Spleen (tissue), 11 donors: ENCODE results near the gene DPM3. TPM values are rescaled to one million over a fixed set of nuclear protein-coding genes. Genes with fewer than 3 reads are reported as not detected.
"Not testable (repeated sequence)": the region's sequence is repeated elsewhere in the genome, so short reads cannot be mapped to it uniquely, and the experiment has no call there.

Experiments
- DNase-seq: peaks from one replicate; pipeline ENCODE4 v3.0.0-alpha.2; 2020
- H3K27ac ChIP-seq, 8 donors: fragments of 200-600 bp; sonication (generic) in 7 of 8; 1 replicate in 4 of 8; 2 replicates in 4 of 8; pipeline versions ENCODE4 v1.5.0 to v1.8.0; 2016 to 2021; ENCODE audit warnings: inconsistent platforms in 4 of 8, mild to moderate bottlenecking in 4 of 8, moderate library complexity in 1 of 8
- H3K27me3 ChIP-seq, 7 donors: fragments of 200-600 bp; sonication (generic) in 6 of 7; replicated peaks in 1 of 7; 1 replicate in 4 of 7; 2 replicates in 3 of 7; pipeline versions ENCODE4 v1.5.0 to v1.8.0; 2016 to 2021; ENCODE audit warnings: inconsistent platforms in 3 of 7, mild to moderate bottlenecking in 1 of 7
- H3K36me3 ChIP-seq, 6 donors: fragments of 200-600 bp; sonication (generic) in 5 of 6; 1 replicate in 4 of 6; 2 replicates in 2 of 6; pipeline versions ENCODE4 v1.5.0 to v1.8.0; 2016 to 2021; ENCODE audit warnings: inconsistent platforms in 2 of 6
- H3K4me1 ChIP-seq, 6 donors: fragments of 200-600 bp; sonication (generic) in 5 of 6; 1 replicate in 3 of 6; 2 replicates in 3 of 6; pipeline versions ENCODE4 v1.5.0 to v1.8.0; 2016 to 2021; ENCODE audit warnings: inconsistent platforms in 3 of 6
- H3K4me3 ChIP-seq, 8 donors: fragments of 200-600 bp; sonication (generic) in 7 of 8; 1 replicate in 4 of 8; 2 replicates in 4 of 8; pipeline versions ENCODE4 v1.5.0 to v1.8.0; 2016 to 2021; ENCODE audit warnings: inconsistent platforms in 4 of 8, mild to moderate bottlenecking in 4 of 8, moderate library complexity in 2 of 8
- H3K9me3 ChIP-seq, 8 donors: fragments of 200-600 bp; sonication (generic) in 7 of 8; 1 replicate in 4 of 8; 2 replicates in 4 of 8; pipeline versions ENCODE4 v1.5.0 to v1.8.0; 2016 to 2021; ENCODE audit warnings: inconsistent platforms in 4 of 8
- CTCF ChIP-seq, 11 experiments: fragments of 200-600 bp in 7 of 11; fragments of 450-650 bp in 4 of 11; sonication (generic) in 4 of 11; IDR thresholded peaks in 8 of 11; conservative IDR thresholded peaks in 3 of 11; 1 replicate in 7 of 11; 2 replicates in 4 of 11; pipeline versions ENCODE4 v1.4.0 to v1.8.0; 2016 to 2021; ENCODE audit warnings: antibody characterized with exemption in 11 of 11, inconsistent platforms in 4 of 11, mild to moderate bottlenecking in 1 of 11
- POLR2A ChIP-seq, 3 donors: fragments of 450-650 bp; IDR thresholded peaks; one replicate each; pipeline ENCODE4 v1.5.1; 2017; ENCODE audit warnings: antibody characterized with exemption in 3 of 3, mild to moderate bottlenecking in 1 of 3
- POLR2AphosphoS5 ChIP-seq, 3 donors: sonication (generic); formaldehyde crosslinking; IDR thresholded peaks; one replicate each; pipeline ENCODE4 v1.5.1; 2017; ENCODE audit warnings: antibody characterized with exemption in 3 of 3
- WGBS, 5 donors: extraction: QIAGEN DNeasy Blood & Tissue Kit in 3 of 5; methylation state at CpG; one replicate each; pipeline versions ENCODE4 v1.1.5 to v1.1.7; 2013 to 2018; 5-methylcytosine and 5-hydroxymethylcytosine counted together
- intact Hi-C: fragments of 100-400 bp; cut with DNase I; formaldehyde crosslinking; loops from one replicate; pipeline ENCODE4 v1.15.0; 2023; ENCODE audit warnings: low total_unique reads
- polyA plus RNA-seq, 3 donors: library from polyadenylated mRNA; stranded (reverse); fragments of 200-250 nt; gene quantifications; one replicate each; pipeline ENCODE4 v1.2.1, GENCODE V29; 2013
- total RNA-seq, 7 donors: library from RNA; depleted of rRNA in 3 of 7; stranded (reverse); fragments of >200 nt in 3 of 7; fragmentation: NEBNext Ultra II Directional in 4 of 7; extraction: Animal tissue kit (Norgen Biotek cat#: 25700) in 4 of 7; gene quantifications; one replicate each; pipeline versions ENCODE4 v1.1.0 to v1.2.1, GENCODE V29; 2016 to 2021
- donor health status: healthy with polysubstance abuse.
- donor health status: DM: no; HTN: no; CAD: no; lungs with moderate emphysema.
- donor health status: DM: no; HTN: no; CAD: no.
- donor health status: Bipolar disorder and iron deficiency.
- donor health status: healthy.
- donor health status: DM: no; HTN: no; CAD: no.
- donor health status: DM: yes; HTN: yes; CAD: no.

The DPM3 gene
- total and polyA plus RNA-seq, 10 donors, result 25.0 to 262 (median 54.1) TPM

- TF ChIP-seq POLR2AphosphoS5 (IDR thresholded peaks at IDR 0.05), result no peak
- TF ChIP-seq CTCF (IDR thresholded peaks at IDR 0.05 in 8 of 11, conservative IDR thresholded peaks at IDR 0.05 in 3 of 11), result no peak
- no peak for TF ChIP-seq POLR2A (IDR thresholded peaks at IDR 0.05)
- 31 to 48% (median 35%) methylated on average over 7 to 8 of the region's 8 CpGs for WGBS, 5 donors
- Histone ChIP-seq H3K4me1 (peaks cover 14 to 30% (median 23%) of the 10 kb centered on the region in 6 donors), H3K36me3 (peaks cover 0 to 26% (median 17%) of the 10 kb centered on the region in 6 donors), H3K27me3 (no peaks in the 10 kb centered on the region), H3K4me3 (no peak overlapping the region), H3K9me3 (peaks cover 0 to 8% (median 0%) of the 10 kb centered on the region in 8 donors), H3K27ac (peak overlapping the region; percentile 11 to 84 (median 70))
- intact Hi-C loops, result no loop called here
- peak; percentile 45 for DNase-seq
Observed at GRCh38 chr1:155166051-155166470, 25.7 kb upstream of the DPM3 start.

GRCh38 chr1:155164625-155165024, 24.3 kb upstream of the DPM3 start:
- intact Hi-C loops, H3K4me3 ChIP-seq, H3K27ac ChIP-seq, H3K9me3 ChIP-seq, H3K27me3 ChIP-seq: not testable (repeated sequence)
- DNase-seq, result peak; percentile 32
- WGBS, 5 donors, result 90 to 95% (median 93%) methylated on average over 11 of the region's 11 CpGs
- H3K36me3 ChIP-seq, result peaks cover 0 to 12% (median 9%) of the 10 kb centered on the region in 6 donors
- peaks cover 14 to 30% (median 23%) of the 10 kb centered on the region in 6 donors for H3K4me1 ChIP-seq

GRCh38 chr1:155163785-155164184, 23.5 kb upstream of the DPM3 start:
- H3K27ac ChIP-seq, intact Hi-C loops, H3K9me3 ChIP-seq, H3K36me3 ChIP-seq, H3K4me3 ChIP-seq, DNase-seq, H3K27me3 ChIP-seq: not testable (repeated sequence)
- peaks cover 14 to 30% (median 23%) of the 10 kb centered on the region in 6 donors for H3K4me1 ChIP-seq
- WGBS, 5 donors, result 93 to 100% (median 94%) methylated on average over 4 of the region's 4 CpGs

- H3K36me3 ChIP-seq, intact Hi-C loops, H3K27me3 ChIP-seq, H3K9me3 ChIP-seq, H3K27ac ChIP-seq, H3K4me3 ChIP-seq: not testable (repeated sequence)
- peak; percentile 41 for DNase-seq
- WGBS, 5 donors, result 91 to 98% (median 96%) methylated on average over 6 of the region's 6 CpGs
- peaks cover 10 to 21% (median 18%) of the 10 kb centered on the region in 6 donors for H3K4me1 ChIP-seq
Observed at GRCh38 chr1:155162631-155163030, 22.3 kb upstream of the DPM3 start.

GRCh38 chr1:155160128-155160527, 19.8 kb upstream of the DPM3 start:
- peak; percentile 32 for DNase-seq
- H3K4me1 ChIP-seq, result no peaks in the 10 kb centered on the region
- no peak overlapping the region for H3K4me3 ChIP-seq
- WGBS, 5 donors, result 63 to 76% (median 68%) methylated on average over 8 of the region's 8 CpGs
- peaks cover 0 to 8% (median 0%) of the 10 kb centered on the region in 8 donors for H3K9me3 ChIP-seq
- TF ChIP-seq POLR2A (IDR thresholded peaks at IDR 0.05) (no peak), CTCF (IDR thresholded peaks at IDR 0.05 in 8 of 11, conservative IDR thresholded peaks at IDR 0.05 in 3 of 11) (no peak), POLR2AphosphoS5 (IDR thresholded peaks at IDR 0.05) (no peak)
- H3K36me3 ChIP-seq, result no peaks in the 10 kb centered on the region
- intact Hi-C loops, result no loop called here
- H3K27me3 ChIP-seq, result no peaks in the 10 kb centered on the region
- H3K27ac ChIP-seq, result no peak overlapping the region

GRCh38 chr1:155158991-155159390, 18.7 kb upstream of the DPM3 start:
- H3K27ac ChIP-seq, result no peak overlapping the region
- H3K9me3 ChIP-seq, result no peaks in the 10 kb centered on the region
- H3K36me3 ChIP-seq, result no peaks in the 10 kb centered on the region
- no peak overlapping the region for H3K4me3 ChIP-seq
- no peaks in the 10 kb centered on the region for H3K27me3 ChIP-seq
- DNase-seq, result no peak
- no peak for TF ChIP-seq POLR2A (IDR thresholded peaks at IDR 0.05)
- no peak for TF ChIP-seq CTCF (IDR thresholded peaks at IDR 0.05 in 8 of 11, conservative IDR thresholded peaks at IDR 0.05 in 3 of 11)
- no peak for TF ChIP-seq POLR2AphosphoS5 (IDR thresholded peaks at IDR 0.05)
- WGBS, 5 donors, result 72 to 96% (median 87%) methylated on average over 1 of the region's 1 CpG
- intact Hi-C loops, result no loop called here
- H3K4me1 ChIP-seq, result no peaks in the 10 kb centered on the region

GRCh38 chr1:155155996-155156643, 15.8 kb upstream of the DPM3 start:
- H3K4me1 ChIP-seq, H3K4me3 ChIP-seq, DNase-seq, H3K36me3 ChIP-seq, intact Hi-C loops, H3K27me3 ChIP-seq, H3K27ac ChIP-seq, H3K9me3 ChIP-seq: not testable (repeated sequence)
- 72 to 87% (median 77%) methylated on average over 3 of the region's 3 CpGs for WGBS, 5 donors
